ENCODE data around the gene OR52W1.

DNA sequence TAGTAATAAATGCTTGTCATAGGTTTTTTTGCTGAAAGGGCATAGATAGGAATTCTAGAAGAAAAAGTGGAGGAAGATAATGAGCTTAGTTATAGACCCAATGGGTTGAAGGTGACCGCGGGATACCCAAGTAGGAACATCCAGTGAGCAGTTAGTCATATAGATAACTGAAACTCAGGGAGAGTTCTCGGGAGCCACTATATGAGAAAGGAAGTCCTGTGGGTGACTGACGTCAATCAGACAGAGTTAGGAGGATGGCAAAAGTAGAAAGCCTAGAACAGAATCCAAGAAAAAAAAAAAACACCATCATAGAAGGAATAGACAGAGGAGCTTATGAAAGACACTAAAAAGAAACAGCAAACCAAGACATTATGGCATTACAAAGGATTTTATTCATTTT, 38.2 kb downstream of the OR52W1 start:
- no peak for TF ChIP-seq EZH2 (optimal IDR thresholded peaks at IDR 0.05; ENCODE audit: low read depth, low read length)
- TF ChIP-seq, protein P1, sequence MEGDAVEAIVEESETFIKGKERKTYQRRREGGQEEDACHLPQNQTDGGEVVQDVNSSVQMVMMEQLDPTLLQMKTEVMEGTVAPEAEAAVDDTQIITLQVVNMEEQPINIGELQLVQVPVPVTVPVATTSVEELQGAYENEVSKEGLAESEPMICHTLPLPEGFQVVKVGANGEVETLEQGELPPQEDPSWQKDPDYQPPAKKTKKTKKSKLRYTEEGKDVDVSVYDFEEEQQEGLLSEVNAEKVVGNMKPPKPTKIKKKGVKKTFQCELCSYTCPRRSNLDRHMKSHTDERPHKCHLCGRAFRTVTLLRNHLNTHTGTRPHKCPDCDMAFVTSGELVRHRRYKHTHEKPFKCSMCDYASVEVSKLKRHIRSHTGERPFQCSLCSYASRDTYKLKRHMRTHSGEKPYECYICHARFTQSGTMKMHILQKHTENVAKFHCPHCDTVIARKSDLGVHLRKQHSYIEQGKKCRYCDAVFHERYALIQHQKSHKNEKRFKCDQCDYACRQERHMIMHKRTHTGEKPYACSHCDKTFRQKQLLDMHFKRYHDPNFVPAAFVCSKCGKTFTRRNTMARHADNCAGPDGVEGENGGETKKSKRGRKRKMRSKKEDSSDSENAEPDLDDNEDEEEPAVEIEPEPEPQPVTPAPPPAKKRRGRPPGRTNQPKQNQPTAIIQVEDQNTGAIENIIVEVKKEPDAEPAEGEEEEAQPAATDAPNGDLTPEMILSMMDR (IDR thresholded peaks at IDR 0.05; ENCODE audit: low read length), result no peak

Measured in MM.1S (cell line).